DND-41 (cell line): ENCODE data around the gene ELOVL7.

Experiments
- ATAC-seq: fragments of 200-7000 bp; cut with Tn5 transposase; 3 replicates; pipeline ENCODE4 v1.9.1; 2021; ENCODE audit warnings: low read depth; ENCODE audit not compliant: insufficient read depth
- DNase-seq: peaks from one replicate; pipeline ENCODE4 v3.0.0-alpha.2; 2020
- H2AFZ ChIP-seq: 2 replicates; pipeline ENCODE4 v1.6.0; 2012; ENCODE audit warnings: low read depth, low read length
- H3K27ac ChIP-seq: 2 replicates; pipeline ENCODE4 v1.5.1; 2012; ENCODE audit warnings: low read length, inconsistent platforms
- H3K27me3 ChIP-seq: fragments of 200-600 bp; sonication (generic); 2 replicates; pipeline ENCODE4 v1.6.0; 2012; ENCODE audit warnings: low read length, mild to moderate bottlenecking, inconsistent platforms; ENCODE audit not compliant: insufficient read depth, poor library complexity
- H3K36me3 ChIP-seq: 2 replicates; pipeline ENCODE4 v1.5.1; 2012; ENCODE audit warnings: low read length, inconsistent platforms; ENCODE audit not compliant: insufficient read depth
- H3K4me1 ChIP-seq: 2 replicates; pipeline ENCODE4 v1.5.1; 2012; ENCODE audit warnings: mild to moderate bottlenecking, low read length; ENCODE audit not compliant: insufficient read depth
- H3K4me2 ChIP-seq: 2 replicates; pipeline ENCODE4 v1.6.0; 2012; ENCODE audit warnings: mild to moderate bottlenecking, moderate library complexity, low read length, inconsistent platforms; ENCODE audit not compliant: insufficient read depth
- H3K4me3 ChIP-seq, 2 experiments: fragments of 200-600 bp in 1 of 2; shearing (Covaris generic) in 1 of 2; 2 replicates each; pipeline ENCODE4 v1.5.1; 2012 to 2016; ENCODE audit warnings: inconsistent platforms in 2 of 2, low read length in 2 of 2, mild to moderate bottlenecking in 2 of 2, low read depth in 1 of 2, moderate library complexity in 1 of 2
- H3K79me2 ChIP-seq: 2 replicates; pipeline ENCODE4 v1.6.0; 2012; ENCODE audit warnings: low read length, inconsistent platforms; ENCODE audit not compliant: insufficient read depth
- H3K9ac ChIP-seq: 2 replicates; pipeline ENCODE4 v1.6.0; 2012; ENCODE audit warnings: low read depth, mild to moderate bottlenecking, inconsistent platforms, low read length, moderate library complexity
- H3K9me3 ChIP-seq: 2 replicates; pipeline ENCODE4 v1.5.1; 2012; ENCODE audit warnings: low read length, moderate library complexity, mild to moderate bottlenecking, inconsistent platforms; ENCODE audit not compliant: insufficient read depth, severe bottlenecking
- H4K20me1 ChIP-seq: 2 replicates; pipeline ENCODE4 v1.6.0; 2012; ENCODE audit warnings: low read length; ENCODE audit not compliant: insufficient read depth
- CTCF ChIP-seq: IDR thresholded peaks from 2 replicates; pipeline ENCODE4 v1.5.1; 2012; ENCODE audit warnings: borderline replicate concordance, low read length, moderate library complexity, mild to moderate bottlenecking; ENCODE audit not compliant: poor library complexity, severe bottlenecking; ENCODE audit errors: extremely low read depth
- EZH2 ChIP-seq: IDR thresholded peaks from 3 replicates; pipeline ENCODE4 v1.6.1; 2012; ENCODE audit warnings: borderline replicate concordance, low read depth, mild to moderate bottlenecking, moderate library complexity, low read length, inconsistent platforms; ENCODE audit not compliant: severe bottlenecking

ELOVL7 gene

GRCh38 chr5:60754495-60754894 is 89.6 kb downstream of the ELOVL7 start:
- H2AFZ ChIP-seq, result no peak overlapping the region
- TF ChIP-seq EZH2 (no peak), CTCF (no peak)
- H3K36me3 ChIP-seq, result no peaks in the 10 kb centered on the region
- H3K79me2 ChIP-seq, result no peaks in the 10 kb centered on the region
- ATAC-seq (no peak), DNase-seq (no peak)
- no peaks in the 10 kb centered on the region for H4K20me1 ChIP-seq
- H3K4me3 ChIP-seq, result no peak overlapping the region
- peaks cover 8% of the 10 kb centered on the region for H3K27me3 ChIP-seq
- no peaks in the 10 kb centered on the region for H3K4me1 ChIP-seq
- no peak overlapping the region for H3K9ac ChIP-seq
- H3K9me3 ChIP-seq, result no peaks in the 10 kb centered on the region
- H3K27ac ChIP-seq, result no peak overlapping the region
- no peak overlapping the region for H3K4me2 ChIP-seq

GRCh38 chr5:60744682-60745081 is 99.4 kb downstream of the ELOVL7 start:
- Histone ChIP-seq H3K36me3 (no peaks in the 10 kb centered on the region), H3K4me1 (no peaks in the 10 kb centered on the region), H3K27ac (no peak overlapping the region), H3K9me3 (peaks cover 2% of the 10 kb centered on the region), H2AFZ (no peak overlapping the region), H3K27me3 (no peaks in the 10 kb centered on the region), H4K20me1 (no peaks in the 10 kb centered on the region), H3K4me3 (no peak overlapping the region), H3K9ac (no peak overlapping the region), H3K4me2 (no peak overlapping the region), H3K79me2 (no peaks in the 10 kb centered on the region)
- ATAC-seq (no peak), DNase-seq (no peak)
- TF ChIP-seq EZH2 (no peak), CTCF (no peak)

DNA sequence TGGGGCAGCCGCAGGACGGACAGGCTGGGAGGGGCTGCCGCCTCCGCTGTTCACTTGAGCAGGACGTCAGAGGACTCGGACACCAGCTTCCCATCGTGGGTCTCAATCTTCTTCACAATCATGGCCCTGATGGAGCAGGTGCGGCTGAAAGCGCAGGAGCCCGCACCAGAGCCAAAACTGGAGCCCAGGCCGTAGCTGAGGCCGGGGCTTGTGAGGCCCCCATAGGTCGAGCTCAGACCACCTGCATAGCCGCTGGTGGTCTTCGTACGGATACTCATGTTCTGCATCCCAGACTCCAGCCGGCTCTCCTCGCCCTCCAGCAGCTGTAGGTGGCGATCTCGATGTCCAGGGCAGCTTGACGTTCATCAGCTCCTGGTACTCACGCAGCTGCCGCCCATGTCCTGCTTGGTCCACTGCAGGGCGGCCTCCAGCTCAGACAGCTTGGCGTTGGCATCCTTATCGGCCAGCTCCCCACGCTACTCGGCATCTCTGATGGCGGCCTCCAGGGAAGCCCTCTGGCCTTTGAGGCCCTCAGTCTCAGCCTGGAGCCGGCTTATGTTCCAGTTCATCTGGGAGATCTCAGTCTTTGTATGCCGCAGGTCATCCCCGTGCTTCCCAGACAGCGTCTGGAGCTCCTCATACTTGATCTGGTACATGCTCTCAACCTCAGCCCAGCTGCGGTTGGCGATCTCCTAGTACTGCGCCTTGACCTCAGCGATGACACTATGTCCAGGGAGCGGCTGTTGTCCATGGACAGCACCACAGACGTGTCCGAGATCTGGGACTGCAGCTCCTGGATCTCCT is 100.4 kb downstream of the ELOVL7 start:
- no peaks in the 10 kb centered on the region for H3K36me3 ChIP-seq
- H3K9me3 ChIP-seq, result peaks cover 5% of the 10 kb centered on the region
- ATAC-seq (no peak), DNase-seq (no peak)
- no peaks in the 10 kb centered on the region for H4K20me1 ChIP-seq
- H2AFZ ChIP-seq, result no peak overlapping the region
- no peak overlapping the region for H3K4me3 ChIP-seq
- no peaks in the 10 kb centered on the region for H3K27me3 ChIP-seq
- H3K4me2 ChIP-seq, result no peak overlapping the region
- no peak overlapping the region for H3K27ac ChIP-seq
- H3K9ac ChIP-seq, result no peak overlapping the region
- H3K4me1 ChIP-seq, result no peaks in the 10 kb centered on the region
- TF ChIP-seq EZH2 (no peak), CTCF (no peak)
- no peaks in the 10 kb centered on the region for H3K79me2 ChIP-seq

- H3K36me3 ChIP-seq, result no peaks in the 10 kb centered on the region
- TF ChIP-seq CTCF (no peak), EZH2 (no peak)
- H3K4me2 ChIP-seq, result no peak overlapping the region
- H4K20me1 ChIP-seq, result no peaks in the 10 kb centered on the region
- no peak for DNase-seq
- no peak overlapping the region for H3K27ac ChIP-seq
- ATAC-seq, result no peak
- no peak overlapping the region for H3K9ac ChIP-seq
- no peaks in the 10 kb centered on the region for H3K79me2 ChIP-seq
- H2AFZ ChIP-seq, result no peak overlapping the region
- H3K4me1 ChIP-seq, result no peaks in the 10 kb centered on the region
- no peaks in the 10 kb centered on the region for H3K27me3 ChIP-seq
- no peak overlapping the region for H3K4me3 ChIP-seq
- H3K9me3 ChIP-seq, result peaks cover 5% of the 10 kb centered on the region
These were observed 103.7 kb downstream of the ELOVL7 start for GRCh38 chr5:60740322-60740721.
